Gastrocnemius medialis (tissue), 4 donors: Measurements from ENCODE around the gene ACTL10. TPM values are rescaled to one million over a fixed set of nuclear protein-coding genes. Genes with fewer than 3 reads are reported as not detected.
"Not testable (repeated sequence)": the region's sequence is repeated elsewhere in the genome, so short reads cannot be mapped to it uniquely, and the experiment has no call there.

Experiments used
- ATAC-seq, 2 donors: fragments of 150-250 bp; one replicate each; pipeline ENCODE4 v1.9.1; 2016
- DNase-seq, 2 donors: peaks; one replicate each; pipeline ENCODE4 v3.0.0-alpha.2; 2019
- H3K27ac ChIP-seq, 4 donors: fragments of 200-600 bp; sonication (generic); 1 replicate in 1 of 4; 2 replicates in 3 of 4; pipeline ENCODE4 v1.5.1; 2016 to 2018; ENCODE audit warnings: mild to moderate bottlenecking in 2 of 4, moderate library complexity in 1 of 4
- H3K27me3 ChIP-seq, 3 donors: fragments of 200-600 bp; sonication (generic) in 2 of 3; 1 replicate in 1 of 3; 2 replicates in 2 of 3; pipeline versions ENCODE4 v1.5.1 to v1.6.0; 2016 to 2019; ENCODE audit warnings: mild to moderate bottlenecking in 1 of 3, moderate library complexity in 1 of 3
- H3K36me3 ChIP-seq, 2 donors: fragments of 200-600 bp; sonication (generic) in 1 of 2; one replicate each; pipeline ENCODE4 v1.5.1; 2017 to 2018
- H3K4me1 ChIP-seq, 2 donors: fragments of 200-600 bp; sonication (generic) in 1 of 2; one replicate each; pipeline ENCODE4 v1.5.1; 2016 to 2017; ENCODE audit warnings: mild to moderate bottlenecking in 2 of 2
- H3K4me3 ChIP-seq, 4 donors: fragments of 200-600 bp; sonication (generic) in 3 of 4; 1 replicate in 1 of 4; 2 replicates in 3 of 4; pipeline ENCODE4 v1.5.1; 2016 to 2019; ENCODE audit warnings: mild to moderate bottlenecking in 2 of 4
- H3K9me3 ChIP-seq, 3 donors: fragments of 200-600 bp; sonication (generic) in 2 of 3; 1 replicate in 1 of 3; 2 replicates in 2 of 3; pipeline ENCODE4 v1.5.1; 2016 to 2019
- CTCF ChIP-seq, 5 experiments: fragments of 450-650 bp in 3 of 5; fragments of 200-600 bp in 2 of 5; sonication (generic) in 2 of 5; IDR thresholded peaks in 4 of 5; conservative IDR thresholded peaks in 1 of 5; 1 replicate in 4 of 5; 2 replicates in 1 of 5; pipeline ENCODE4 v1.5.1; 2016 to 2019; ENCODE audit warnings: antibody characterized with exemption in 5 of 5, mild to moderate bottlenecking in 3 of 5, moderate library complexity in 3 of 5
- POLR2A ChIP-seq, 2 donors: fragments of 450-650 bp; IDR thresholded peaks; one replicate each; pipeline ENCODE4 v1.6.1; 2017; ENCODE audit warnings: antibody characterized with exemption in 2 of 2, mild to moderate bottlenecking in 2 of 2, moderate library complexity in 2 of 2
- in situ Hi-C, 4 donors: fragments of 200-750 bp; cut with MboI; loops; one replicate each; pipeline versions ENCODE4 v1.15.0 to v1.8.0; 2017; ENCODE audit warnings: low sequenced_read_pairs in 4 of 4
- intact Hi-C: fragments of 100-400 bp; cut with DNase I; formaldehyde crosslinking; loops from one replicate; pipeline ENCODE4 v1.15.1; 2023; ENCODE audit warnings: low total_unique reads
- total RNA-seq, 4 donors: library from RNA; depleted of rRNA; stranded (reverse); fragments of >200 nt; gene quantifications; one replicate each; pipeline versions ENCODE4 v1.1.0 to v1.2.3, GENCODE V29; 2016

Gene ACTL10
- total RNA-seq, 4 donors from 2014 or later, result 0.22 to 0.39 TPM; not detected in 2

DNA sequence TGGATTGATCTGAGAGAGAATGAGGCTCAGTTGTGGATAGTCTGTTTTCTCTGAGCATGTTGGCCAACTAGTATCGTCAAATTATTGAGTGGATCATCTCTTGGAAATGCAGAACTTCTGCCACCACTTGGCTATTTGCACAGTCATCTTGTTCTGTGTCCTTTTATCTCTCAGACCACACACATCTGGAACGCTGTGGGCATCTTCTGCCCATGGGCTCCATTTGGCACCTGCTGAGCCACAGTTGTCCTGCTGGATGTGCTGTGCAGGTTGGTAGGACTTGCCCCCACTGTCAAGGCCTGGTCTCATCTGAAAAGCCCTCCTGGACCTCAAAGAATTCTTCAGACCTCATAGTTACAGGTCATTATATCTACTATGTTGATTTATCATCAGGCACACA is 21.3 kb upstream of the ACTL10 start:
- Histone ChIP-seq H3K4me3 (no peak overlapping the region), H3K36me3 (peaks cover 0 to 42% of the 10 kb centered on the region in 2 donors), H3K4me1 (peaks cover 13 to 25% of the 10 kb centered on the region in 2 donors), H3K27me3 (no peaks in the 10 kb centered on the region), H3K9me3 (no peaks in the 10 kb centered on the region), H3K27ac (no peak overlapping the region)
- in situ Hi-C loops (no loop called here), intact Hi-C loops (no loop called here)
- DNase-seq (no peak), ATAC-seq (no peak)
- TF ChIP-seq CTCF (IDR thresholded peaks at IDR 0.05 in 4 of 5, conservative IDR thresholded peaks at IDR 0.05 in 1 of 5), result no peak

DNA sequence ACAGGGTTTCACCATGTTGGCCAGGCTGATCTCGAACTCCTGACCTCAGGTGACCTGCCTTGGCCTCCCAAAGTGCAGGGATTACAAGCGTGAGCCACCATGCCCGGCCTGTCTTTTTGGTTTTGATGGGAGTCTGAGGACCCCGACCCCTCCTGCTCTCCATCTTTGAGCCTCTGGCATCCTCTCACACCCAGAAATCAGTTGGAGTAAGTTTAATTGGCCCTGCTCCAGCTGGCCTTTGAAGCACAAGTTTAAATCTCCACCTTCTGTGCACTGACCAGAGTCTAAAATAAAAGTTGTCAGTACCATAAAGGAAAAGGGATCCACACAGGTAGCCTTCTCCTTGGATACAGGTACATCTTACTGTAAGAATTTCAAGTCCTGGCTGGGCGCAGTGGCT is 20.6 kb upstream of the ACTL10 start:
- Histone ChIP-seq H3K27me3 (no peaks in the 10 kb centered on the region), H3K36me3 (peaks cover 0 to 34% of the 10 kb centered on the region in 2 donors), H3K27ac (no peak overlapping the region), H3K4me1 (peaks cover 13 to 25% of the 10 kb centered on the region in 2 donors), H3K4me3 (no peak overlapping the region), H3K9me3 (no peaks in the 10 kb centered on the region)
- no peak for TF ChIP-seq POLR2A (IDR thresholded peaks at IDR 0.05)
- no peak for TF ChIP-seq CTCF (IDR thresholded peaks at IDR 0.05 in 4 of 5, conservative IDR thresholded peaks at IDR 0.05 in 1 of 5)
- in situ Hi-C loops (no loop called here), intact Hi-C loops (no loop called here)
- DNase-seq (no peak), ATAC-seq (no peak)

DNA sequence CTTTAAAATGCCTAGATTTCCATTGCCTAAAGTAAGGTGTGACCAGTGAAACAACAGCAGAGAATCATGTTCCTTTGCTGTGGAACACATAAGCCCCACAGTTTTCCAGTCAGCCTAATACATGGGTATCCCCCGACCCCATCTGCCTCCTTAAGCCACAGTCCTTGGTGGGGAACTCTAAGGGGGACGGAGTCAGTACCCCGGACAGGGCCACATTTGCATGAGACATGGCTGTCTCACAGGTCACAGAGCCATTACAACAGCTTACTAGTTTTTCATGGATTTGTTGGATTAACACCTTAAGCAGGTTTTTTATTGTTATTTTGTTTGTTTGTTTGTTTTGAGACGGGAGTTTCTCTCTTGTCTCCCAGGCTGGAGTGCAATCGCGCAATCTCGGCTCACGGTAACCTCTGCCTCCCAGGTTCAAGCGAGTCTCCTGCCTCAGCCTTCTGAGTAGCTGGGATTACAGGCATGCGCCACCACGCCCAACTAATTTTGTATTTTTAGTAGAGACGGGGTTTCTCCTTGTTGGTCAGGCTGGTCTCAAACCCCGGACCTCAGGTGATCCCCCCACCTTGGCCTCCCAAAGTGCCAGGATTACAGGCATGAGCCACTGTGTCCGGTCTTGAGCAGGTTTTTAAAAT is 19.7 kb upstream of the ACTL10 start:
- intact Hi-C loops, in situ Hi-C loops: not testable (repeated sequence)

DNA sequence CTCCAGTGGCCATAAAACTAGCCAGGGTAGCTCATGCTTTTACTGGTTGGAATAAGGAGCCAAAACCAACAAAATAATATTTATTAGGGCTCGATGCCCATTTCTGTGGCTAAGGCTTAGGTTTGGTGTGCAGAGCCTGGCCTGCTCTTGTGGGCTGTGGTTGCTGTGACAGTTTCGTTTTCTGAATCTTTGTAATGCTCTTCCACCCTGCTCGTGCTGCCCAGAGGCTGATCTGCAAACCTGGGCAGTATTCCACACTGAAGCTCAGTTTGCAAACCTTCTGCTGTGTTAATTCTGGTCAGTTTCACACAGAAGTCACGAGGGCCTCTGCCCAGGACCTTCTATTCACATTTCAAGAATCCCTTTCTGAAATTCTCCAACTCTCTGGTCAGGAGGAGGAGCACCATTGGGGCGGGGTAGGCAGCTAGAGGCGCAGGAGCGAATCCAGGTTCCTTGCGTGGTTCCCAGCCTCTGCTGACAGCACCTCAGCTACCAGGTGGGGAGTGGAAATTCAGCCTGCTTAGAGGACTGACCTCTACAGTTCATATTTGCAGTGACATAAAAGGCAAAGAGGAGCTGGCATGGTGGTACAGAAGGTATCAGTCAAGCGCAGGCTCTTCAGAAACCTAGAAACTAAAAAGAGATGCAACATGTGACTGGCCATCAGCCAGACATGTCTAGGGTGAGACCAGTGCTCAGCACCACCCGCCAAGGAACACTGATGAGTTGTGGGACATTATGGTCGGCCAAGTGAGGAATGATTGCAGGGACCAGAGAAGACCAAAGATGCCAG is 18.9 kb upstream of the ACTL10 start:
- DNase-seq (peak in 1 of 2 donors; percentile 40), ATAC-seq (peak in 1 of 2 donors; percentile 18)
- H3K9me3 ChIP-seq, result no peaks in the 10 kb centered on the region
- H3K4me3 ChIP-seq, result no peak overlapping the region
- peaks cover 13 to 25% of the 10 kb centered on the region in 2 donors for H3K4me1 ChIP-seq
- H3K27me3 ChIP-seq, result no peaks in the 10 kb centered on the region
- intact Hi-C loops (no loop called here), in situ Hi-C loops (no loop called here)
- TF ChIP-seq CTCF (IDR thresholded peaks at IDR 0.05 in 4 of 5, conservative IDR thresholded peaks at IDR 0.05 in 1 of 5) (no peak), POLR2A (IDR thresholded peaks at IDR 0.05) (no peak)
- H3K36me3 ChIP-seq, result peaks cover 0 to 20% of the 10 kb centered on the region in 2 donors
- H3K27ac ChIP-seq, result no peak overlapping the region

More for the DNA sequence above, 19.7 kb upstream of the ACTL10 start:
- Histone ChIP-seq H3K36me3 (peaks cover 0 to 27% of the 10 kb centered on the region in 2 donors), H3K4me1 (peaks cover 13 to 25% of the 10 kb centered on the region in 2 donors)
- DNase-seq, ATAC-seq, H3K9me3 ChIP-seq, H3K27ac ChIP-seq, H3K4me3 ChIP-seq, H3K27me3 ChIP-seq: not testable (repeated sequence)

- in situ Hi-C loops, result no loop called here
- ATAC-seq (peak; percentile 17), DNase-seq (peak in 1 of 2 donors; percentile 19)
- Histone ChIP-seq H3K27me3 (no peaks in the 10 kb centered on the region), H3K9me3 (no peaks in the 10 kb centered on the region), H3K36me3 (peaks cover 0 to 17% of the 10 kb centered on the region in 2 donors), H3K4me1 (peaks cover 14 to 29% of the 10 kb centered on the region in 2 donors), H3K4me3 (no peak overlapping the region), H3K27ac (peak overlapping the region in 3 of 4 donors; percentile 8 to 19 (median 11))
- TF ChIP-seq CTCF (IDR thresholded peaks at IDR 0.05 in 4 of 5, conservative IDR thresholded peaks at IDR 0.05 in 1 of 5), result no peak
- TF ChIP-seq POLR2A (IDR thresholded peaks at IDR 0.05), result no peak
- intact Hi-C loops, result no loop called here
These were observed 18.2 kb upstream of the ACTL10 start for GRCh38 chr20:33648396-33649004.
